B cell (primary cell): ENCODE measurements around the gene AKR1C4. TPM values are rescaled to one million over a fixed set of nuclear protein-coding genes. Genes with fewer than 3 reads are reported as not detected.

ENCODE experiments used
- ATAC-seq: fragments of 200-7000 bp; cut with Tn5 transposase; one replicate; pipeline ENCODE4 v1.10.0; 2021; ENCODE audit warnings: low read depth, mild to moderate bottlenecking, moderate number of reproducible peaks, moderate library complexity
- CTCF ChIA-PET: fragments of 350-600 bp; sonication (Branson Sonifier 250); formaldehyde crosslinking; loops from one replicate; lab custom pipeline; 2021; ENCODE audit warnings: antibody characterized with exemption, inconsistent platforms; lab: Charles Lee
- POLR2A ChIA-PET: fragments of 350-600 bp; sonication (Branson Sonifier 250); formaldehyde crosslinking; loops from one replicate; lab custom pipeline; 2021; ENCODE audit warnings: antibody characterized with exemption; lab: Charles Lee
- DNase-seq: peaks from one replicate; pipeline ENCODE4 v3.0.0; 2013
- H2AFZ ChIP-seq: 2 replicates; pipeline ENCODE4 v1.6.1; 2012; ENCODE audit warnings: mild to moderate bottlenecking, low read depth, low read length; ENCODE audit not compliant: insufficient read depth, poor library complexity, severe bottlenecking
- H3K27ac ChIP-seq, 2 donors: 1 replicate in 1 of 2; 2 replicates in 1 of 2; pipeline ENCODE4 v1.5.1; 2012 to 2013; ENCODE audit warnings: low read length in 2 of 2, mild to moderate bottlenecking in 2 of 2, moderate library complexity in 1 of 2
- H3K27me3 ChIP-seq, 4 experiments: fragments of 200-600 bp in 1 of 4; sonication (generic) in 1 of 4; replicated peaks in 1 of 4; 1 replicate in 2 of 4; 2 replicates in 2 of 4; pipeline versions ENCODE4 v1.6.1 to v1.7.0; 2013 to 2016; ENCODE audit warnings: low read length in 3 of 4, mild to moderate bottlenecking in 2 of 4, mixed read lengths in 1 of 4, moderate library complexity in 1 of 4; ENCODE audit not compliant: insufficient read depth in 4 of 4, control insufficient read depth in 3 of 4; ENCODE audit errors: control extremely low read depth in 1 of 4
- H3K36me3 ChIP-seq, 2 experiments: replicated peaks in 1 of 2; 1 replicate in 1 of 2; 2 replicates in 1 of 2; pipeline versions ENCODE4 v1.6.1 to v1.7.1; 2013; ENCODE audit warnings: low read length in 1 of 2; ENCODE audit not compliant: insufficient read depth in 2 of 2, control insufficient read depth in 1 of 2; ENCODE audit errors: control extremely low read depth in 1 of 2, extremely low read depth in 1 of 2
- H3K4me1 ChIP-seq, 2 donors: fragments of 200-600 bp in 1 of 2; sonication (generic) in 1 of 2; 1 replicate in 1 of 2; 2 replicates in 1 of 2; pipeline versions ENCODE4 v1.5.1 to v1.6.1; 2013 to 2017; ENCODE audit warnings: low read length in 2 of 2; ENCODE audit not compliant: control insufficient read depth in 2 of 2, insufficient read depth in 2 of 2
- H3K4me2 ChIP-seq: replicated peaks from 2 replicates; pipeline ENCODE3; 2012; ENCODE audit warnings: mild to moderate bottlenecking, low read depth, low read length; ENCODE audit not compliant: poor library complexity, severe bottlenecking
- H3K4me3 ChIP-seq, 5 experiments: fragments of 200-600 bp in 1 of 5; sonication (generic) in 1 of 5; 1 replicate in 3 of 5; 2 replicates in 2 of 5; pipeline versions ENCODE4 v1.5.1 to v1.7.0; 2011 to 2016; ENCODE audit warnings: low read length in 4 of 5, mild to moderate bottlenecking in 4 of 5, low read depth in 2 of 5, control low read depth in 1 of 5, moderate library complexity in 1 of 5; ENCODE audit not compliant: insufficient read depth in 1 of 5; ENCODE audit errors: control extremely low read depth in 1 of 5, extremely low read depth in 1 of 5
- H3K79me2 ChIP-seq: fragments of 200-600 bp; sonication (generic); one replicate; pipeline ENCODE4 v1.6.0; 2016; ENCODE audit warnings: low read length; ENCODE audit not compliant: control insufficient read depth, insufficient read depth
- H3K9ac ChIP-seq: fragments of 200-600 bp; sonication (generic); 2 replicates; pipeline ENCODE4 v1.6.1; 2017; ENCODE audit warnings: mild to moderate bottlenecking, low read length, moderate library complexity
- H3K9me3 ChIP-seq, 3 donors: one replicate each; pipeline versions ENCODE4 v1.6.1 to v1.7.1; 2013; ENCODE audit warnings: low read length in 2 of 3; ENCODE audit not compliant: control insufficient read depth in 2 of 3, insufficient read depth in 1 of 3; ENCODE audit errors: control extremely low read depth in 1 of 3
- H4K20me1 ChIP-seq: 2 replicates; pipeline ENCODE4 v1.6.0; 2012; ENCODE audit warnings: mild to moderate bottlenecking, low read length; ENCODE audit not compliant: insufficient read depth, control insufficient read depth, poor library complexity, severe bottlenecking
- H3K27ac Mint-ChIP-seq: one replicate; pipeline ENCODE4 v1.8.0; 2021; ENCODE audit warnings: mixed read lengths
- H3K27me3 Mint-ChIP-seq: one replicate; pipeline ENCODE4 v1.8.0; 2021; ENCODE audit warnings: mixed read lengths
- H3K4me1 Mint-ChIP-seq: one replicate; pipeline ENCODE4 v1.8.0; 2021; ENCODE audit warnings: mixed read lengths
- H3K4me3 Mint-ChIP-seq: one replicate; pipeline ENCODE4 v1.8.0; 2021; ENCODE audit warnings: mixed read lengths
- H3K9me3 Mint-ChIP-seq: one replicate; pipeline ENCODE4 v1.8.0; 2022; ENCODE audit warnings: mixed read lengths; ENCODE audit not compliant: insufficient read depth
- CTCF ChIP-seq: fragments of 200-600 bp; IDR thresholded peaks from one replicate; pipeline ENCODE4 v1.8.0; 2022; ENCODE audit warnings: antibody characterized with exemption, mild to moderate bottlenecking
- EZH2 ChIP-seq: IDR thresholded peaks from 2 replicates; pipeline ENCODE4 v1.6.1; 2012; ENCODE audit warnings: borderline replicate concordance, low read depth, mild to moderate bottlenecking, moderate library complexity, low read length; ENCODE audit not compliant: insufficient read depth, poor library complexity, severe bottlenecking
- WGBS: methylation state at CpG from one replicate; pipeline ENCODE4 v1.1.5; 2013; ENCODE audit warnings: missing lambda C conversion rate; ENCODE audit not compliant: insufficient coverage; 5-methylcytosine and 5-hydroxymethylcytosine counted together
- intact Hi-C: fragments of 100-400 bp; cut with micrococcal nuclease; formaldehyde crosslinking; loops from one replicate; pipeline ENCODE4 v1.10.0; 2022
- polyA plus RNA-seq: library from polyadenylated mRNA; depleted of rRNA; stranded (reverse); fragments of >200 nt; gene quantifications from 2 replicates; pipeline ENCODE4 v1.2.3, GENCODE V29; 2012
- total RNA-seq, 2 donors: library from RNA; stranded (reverse); fragments of 120-200 nt in 1 of 2; gene quantifications; 1 replicate in 1 of 2; 2 replicates in 1 of 2; pipeline versions ENCODE4 v1.2.3 to v1.2.4, GENCODE V29; 2013 to 2022

The AKR1C4 gene
- total and polyA plus RNA-seq, 2 donors (not counting 1 experiment from before 2014, with no cell fraction given) = not detected

- TF ChIP-seq EZH2 (no peak), CTCF (no peak)
- no peak overlapping the region for H3K27ac ChIP-seq
- H3K4me2 ChIP-seq = no peak overlapping the region
- peaks cover 0 to 10% (median 0%) of the 10 kb centered on the region in 3 donors for H3K9me3 ChIP-seq
- ChIA-PET CTCF (no interaction called here), POLR2A (no interaction called here)
- Mint-ChIP-seq H3K4me3 (no peak overlapping the region), H3K27me3 (no peaks in the 10 kb centered on the region), H3K27ac (no peak overlapping the region), H3K4me1 (no peaks in the 10 kb centered on the region), H3K9me3 (no peaks in the 10 kb centered on the region)
- H3K9ac ChIP-seq = no peak overlapping the region
- intact Hi-C loops = no loop called here
- H2AFZ ChIP-seq = no peak overlapping the region
- no peaks in the 10 kb centered on the region for H3K27me3 ChIP-seq
- WGBS = 100% methylated on average over 2 of the region's 3 CpGs
- no peak for ATAC-seq
- no peaks in the 10 kb centered on the region for H3K4me1 ChIP-seq
- H3K4me3 ChIP-seq = no peak overlapping the region
- no peak for DNase-seq
- H3K79me2 ChIP-seq = no peaks in the 10 kb centered on the region
- H3K36me3 ChIP-seq = no peaks in the 10 kb centered on the region
- H4K20me1 ChIP-seq = no peaks in the 10 kb centered on the region
Observed at GRCh38 chr10:5260828-5261227, 64.2 kb downstream of the AKR1C4 start.

GRCh38 chr10:5265139-5265538 lies 68.5 kb downstream of the AKR1C4 start:
- peaks cover 0 to 10% (median 4%) of the 10 kb centered on the region in 3 donors for H3K9me3 ChIP-seq
- H3K27me3 Mint-ChIP-seq = no peaks in the 10 kb centered on the region
- POLR2A ChIA-PET = no interaction called here
- no peak for DNase-seq
- no peaks in the 10 kb centered on the region for H3K36me3 ChIP-seq
- no peaks in the 10 kb centered on the region for H4K20me1 ChIP-seq
- ATAC-seq = no peak
- no peaks in the 10 kb centered on the region for H3K4me1 ChIP-seq
- no peaks in the 10 kb centered on the region for H3K9me3 Mint-ChIP-seq
- CTCF ChIA-PET = no interaction called here
- no peaks in the 10 kb centered on the region for H3K4me1 Mint-ChIP-seq
- TF ChIP-seq EZH2 (no peak), CTCF (no peak)
- no peaks in the 10 kb centered on the region for H3K79me2 ChIP-seq
- H3K27ac ChIP-seq = no peak overlapping the region
- no peak overlapping the region for H3K9ac ChIP-seq
- intact Hi-C loops = no loop called here
- no peaks in the 10 kb centered on the region for H3K27me3 ChIP-seq
- no peak overlapping the region for H3K4me3 ChIP-seq
- no peak overlapping the region for H3K4me3 Mint-ChIP-seq
- no CpG with 5 or more reads among the region's 1 CpG for WGBS
- H2AFZ ChIP-seq = no peak overlapping the region
- H3K27ac Mint-ChIP-seq = no peak overlapping the region
- H3K4me2 ChIP-seq = no peak overlapping the region
